HCT116 (cell line): ENCODE data around the gene RLF. TPM values are rescaled to one million over a fixed set of nuclear protein-coding genes. Genes with fewer than 3 reads are reported as not detected.
A peak's percentile ranks its signal among the peaks of the same experiment; 100 is the strongest.

Source experiments
- ATAC-seq: fragments of 200-7000 bp; cut with Tn5 transposase; 2 replicates; pipeline ENCODE4 v1.9.1; 2020; ENCODE audit warnings: mild to moderate bottlenecking, moderate library complexity
- BruUV-seq: library from RNA; stranded (reverse); fragments of 400-500 nt; replicated peaks from 2 replicates; lab custom pipeline; 2021; lab: Mats Ljungman, UMichigan
- CTCF ChIA-PET: fragments of 300-600 bp; sonication (Branson Sonifier 250); formaldehyde crosslinking; loops from one replicate; lab custom pipeline; 2021; ENCODE audit warnings: antibody characterized with exemption; lab: Charles Lee
- POLR2A ChIA-PET: fragments of 300-600, 350-600 bp; sonication (Branson Sonifier 250); formaldehyde crosslinking; loops from one replicate; lab custom pipeline; 2021; ENCODE audit warnings: antibody characterized with exemption; lab: Charles Lee
- RAD21 ChIA-PET, 2 experiments: fragments of 300-600 bp; sonication (Branson Sonifier 250); formaldehyde crosslinking; loops; one replicate each; lab custom pipeline; 2023; ENCODE audit warnings: low total read pairs in 2 of 2; ENCODE audit not compliant: uncharacterized antibody in 2 of 2, unreplicated experiment in 2 of 2, low non-redundant PET in 1 of 2; lab: Charles Lee
- DNase-seq: peaks from one replicate; pipeline ENCODE4 v3.0.0-alpha.2; 2010; ENCODE audit warnings: low read depth, low spot score
- H2AFZ ChIP-seq: fragments of 200-600 bp; shearing (Covaris generic), sonication (generic); 2 replicates; pipeline ENCODE4 v1.6.1; 2017; ENCODE audit warnings: low read depth, mixed run types, mixed read lengths, antibody characterized with exemption, low read length; ENCODE audit not compliant: poor library complexity, severe bottlenecking
- H3K27ac ChIP-seq: 2 replicates; pipeline ENCODE4 v1.5.1; 2012; ENCODE audit warnings: low read depth, low read length
- H3K27me3 ChIP-seq: fragments of 200-600 bp; sonication (generic); 2 replicates; pipeline ENCODE4 v1.6.1; 2016; ENCODE audit warnings: mixed run types, low read length, mixed read lengths; ENCODE audit not compliant: insufficient read depth
- H3K36me3 ChIP-seq, 2 experiments: fragments of 200-500 bp in 1 of 2; fragments of 200-600 bp in 1 of 2; sonication (Bioruptor generic) in 1 of 2; sonication (generic) in 1 of 2; 2 replicates each; pipeline versions ENCODE4 v1.5.1 to v1.6.1; 2014 to 2016; ENCODE audit warnings: low read length in 2 of 2, inconsistent platforms in 1 of 2, mixed read lengths in 1 of 2, mixed run types in 1 of 2; ENCODE audit not compliant: insufficient read depth in 2 of 2, control insufficient read depth in 1 of 2
- H3K4me1 ChIP-seq, 2 experiments: fragments of 200-600 bp in 1 of 2; sonication (generic) in 1 of 2; 2 replicates each; pipeline versions ENCODE4 v1.5.1 to v1.6.1; 2012 to 2017; ENCODE audit warnings: low read length in 2 of 2, inconsistent platforms in 1 of 2, mild to moderate bottlenecking in 1 of 2, mixed read lengths in 1 of 2, mixed run types in 1 of 2, moderate library complexity in 1 of 2; ENCODE audit not compliant: insufficient read depth in 2 of 2, control insufficient read depth in 1 of 2
- H3K4me2 ChIP-seq: fragments of 200-600 bp; sonication (generic); 2 replicates; pipeline ENCODE4 v1.6.1; 2017; ENCODE audit warnings: mixed run types, low read length, mixed read lengths
- H3K4me3 ChIP-seq, 2 experiments: fragments of 200-600 bp in 1 of 2; sonication (generic) in 1 of 2; replicated peaks in 1 of 2; 2 replicates each; pipeline ENCODE4 v1.5.1; 2011 to 2016; ENCODE audit warnings: low read length in 2 of 2, control low read depth in 1 of 2, low read depth in 1 of 2, mild to moderate bottlenecking in 1 of 2, mixed read lengths in 1 of 2, mixed run types in 1 of 2
- H3K79me2 ChIP-seq: fragments of 200-600 bp; sonication (generic); 2 replicates; pipeline ENCODE4 v1.6.1; 2017; ENCODE audit warnings: mild to moderate bottlenecking, mixed run types, low read length, moderate library complexity, mixed read lengths; ENCODE audit not compliant: insufficient read depth
- H3K9ac ChIP-seq: fragments of 200-600 bp; sonication (generic); 2 replicates; pipeline ENCODE4 v1.6.1; 2016; ENCODE audit warnings: low read length, mixed read lengths
- H3K9me2 ChIP-seq: fragments of 200-600 bp; sonication (generic), shearing (Covaris generic); 2 replicates; pipeline ENCODE4 v1.6.1; 2017; ENCODE audit warnings: mixed run types, mild to moderate bottlenecking, moderate library complexity; ENCODE audit not compliant: insufficient read depth
- H3K9me3 ChIP-seq, 2 experiments: fragments of 200-500 bp in 1 of 2; fragments of 200-600 bp in 1 of 2; sonication (Bioruptor generic) in 1 of 2; sonication (generic) in 1 of 2; 2 replicates each; pipeline ENCODE4 v1.6.1; 2014 to 2017; ENCODE audit warnings: low read length in 2 of 2, mixed read lengths in 2 of 2, inconsistent platforms in 1 of 2, low read depth in 1 of 2, mild to moderate bottlenecking in 1 of 2, mixed run types in 1 of 2, moderate library complexity in 1 of 2; ENCODE audit not compliant: control insufficient read depth in 1 of 2, insufficient read depth in 1 of 2
- H4K20me1 ChIP-seq: fragments of 200-600 bp; sonication (generic), shearing (Covaris generic); 2 replicates; pipeline ENCODE4 v1.6.1; 2017; ENCODE audit warnings: mixed run types, mild to moderate bottlenecking, moderate library complexity; ENCODE audit not compliant: insufficient read depth
- ATF3 ChIP-seq: IDR thresholded peaks from 2 replicates; pipeline ENCODE4 v1.6.1; 2012
- CBX3 ChIP-seq: IDR thresholded peaks from 2 replicates; pipeline ENCODE4 v1.6.1; 2012; ENCODE audit warnings: low read depth
- CEBPB ChIP-seq: IDR thresholded peaks from 2 replicates; pipeline ENCODE4 v1.6.1; 2012; ENCODE audit warnings: low read depth
- CTCF ChIP-seq, 3 experiments: fragments of 200-600 bp in 1 of 3; sonication (generic) in 1 of 3; IDR thresholded peaks in 2 of 3; conservative IDR thresholded peaks in 1 of 3; 2 replicates each; pipeline ENCODE4 v1.5.1; 2012 to 2017; ENCODE audit warnings: low read depth in 2 of 3, low read length in 2 of 3, antibody characterized with exemption in 1 of 3, borderline replicate concordance in 1 of 3, control low read depth in 1 of 3, mild to moderate bottlenecking in 1 of 3, mixed read lengths in 1 of 3, mixed run types in 1 of 3, moderate library complexity in 1 of 3; ENCODE audit not compliant: insufficient read depth in 1 of 3
- EGR1 ChIP-seq: IDR thresholded peaks from 2 replicates; pipeline ENCODE4 v1.6.1; 2012; ENCODE audit warnings: low read depth
- ELF1 ChIP-seq: IDR thresholded peaks from 2 replicates; pipeline ENCODE4 v1.6.1; 2012; ENCODE audit warnings: low read depth, borderline replicate concordance
- EZH2phosphoT487 ChIP-seq: fragments of 200-600 bp; IDR thresholded peaks from 2 replicates; pipeline ENCODE4 v1.6.1; 2018; ENCODE audit warnings: antibody characterized with exemption, borderline replicate concordance
- FOSL1 ChIP-seq: IDR thresholded peaks from 2 replicates; pipeline ENCODE4 v1.6.1; 2012; ENCODE audit warnings: low read depth
- JUND ChIP-seq: IDR thresholded peaks from 2 replicates; pipeline ENCODE4 v1.6.1; 2012
- POLR2A ChIP-seq: IDR thresholded peaks from 2 replicates; pipeline ENCODE4 v1.7.0; 2011; ENCODE audit warnings: borderline replicate concordance; ENCODE audit not compliant: insufficient read depth, insufficient read length; ENCODE audit errors: extremely low read depth
- POLR2AphosphoS5 ChIP-seq: IDR thresholded peaks from 2 replicates; pipeline ENCODE4 v1.6.1; 2011; ENCODE audit warnings: mild to moderate bottlenecking, low read depth, low read length, moderate library complexity
- RAD21 ChIP-seq: IDR thresholded peaks from 2 replicates; pipeline ENCODE4 v1.6.1; 2012; ENCODE audit warnings: low read depth, mild to moderate bottlenecking
- REST ChIP-seq: IDR thresholded peaks from 2 replicates; pipeline ENCODE4 v1.6.1; 2012; ENCODE audit warnings: low read depth
- SP1 ChIP-seq: IDR thresholded peaks from 2 replicates; pipeline ENCODE4 v1.6.1; 2012; ENCODE audit warnings: low read depth
- SRF ChIP-seq: IDR thresholded peaks from 2 replicates; pipeline ENCODE4 v1.6.1; 2012; ENCODE audit warnings: low read depth
- YY1 ChIP-seq: IDR thresholded peaks from 2 replicates; pipeline ENCODE4 v1.6.1; 2011; ENCODE audit warnings: low read length, low read depth, moderate library complexity, mild to moderate bottlenecking; ENCODE audit not compliant: insufficient replicate concordance; ENCODE audit errors: extremely low read depth
- ZBTB33 ChIP-seq: IDR thresholded peaks from 2 replicates; pipeline ENCODE4 v1.6.1; 2011; ENCODE audit warnings: mild to moderate bottlenecking, low read length, moderate library complexity; ENCODE audit not compliant: insufficient replicate concordance; ENCODE audit errors: extremely low read depth
- ZFX ChIP-seq: fragments of 450-650 bp; IDR thresholded peaks from 2 replicates; pipeline ENCODE4 v1.6.1; 2017
- intact Hi-C: fragments of 100-400 bp; cut with micrococcal nuclease; formaldehyde crosslinking; loops from 2 replicates; pipeline ENCODE4 v1.10.0; 2022
- total RNA-seq: library from RNA; stranded (reverse); gene quantifications from one replicate; pipeline ENCODE4 v1.2.1, GENCODE V29; 2021; ENCODE audit not compliant: unreplicated experiment

Gene RLF
- total RNA-seq, 1 experiment from 2014 or later = 20.5 TPM

GRCh38 chr1:40256401-40257084 is 95.4 kb downstream of the RLF start:
- peak overlapping the region; percentile 94; the same call in 1 of the 2 replicates for H3K27ac ChIP-seq
- peaks cover 51% of the 10 kb centered on the region for H3K79me2 ChIP-seq
- H2AFZ ChIP-seq = no peak overlapping the region

More at GRCh38 chr1:40256401-40257084, 95.4 kb downstream of the RLF start:
- POLR2A ChIA-PET = no interaction called here
- intact Hi-C loops = loop anchor here (5.0 kb wide), 1 partner anchor 214 kb away; the partner anchor contains the start of gene CAP1
- RAD21 ChIA-PET = no interaction called here
- CTCF ChIA-PET = no interaction called here
- ATAC-seq (no peak), DNase-seq (no peak)
- Histone ChIP-seq H3K27me3 (no peaks in the 10 kb centered on the region), H3K9ac (peak overlapping the region; percentile 98), H3K4me3 (peak overlapping the region; percentile 99 to 100), H3K36me3 (peaks cover 10% of the 10 kb centered on the region in 2 experiments; a peak in 3 of 4 replicates), H3K4me1 (peaks cover 4 to 6% of the 10 kb centered on the region in 2 experiments), H3K4me2 (peak overlapping the region; percentile 90), H3K9me3 (no peaks in the 10 kb centered on the region), H3K9me2 (no peaks in the 10 kb centered on the region), H4K20me1 (no peaks in the 10 kb centered on the region)
- BruUV-seq = no TSS peak
- TF ChIP-seq ZFX = no peak
- TF ChIP-seq SP1 = no peak
- no peak for TF ChIP-seq CBX3
- TF ChIP-seq POLR2A = no peak
- TF ChIP-seq REST = no peak
- no peak for TF ChIP-seq CEBPB
- no peak for TF ChIP-seq EGR1
- no peak for TF ChIP-seq POLR2AphosphoS5
- TF ChIP-seq CTCF (IDR thresholded peaks at IDR 0.05 in 2 of 3, conservative IDR thresholded peaks at IDR 0.05 in 1 of 3; ENCODE audit: borderline replicate concordance in 1 of 3, insufficient read depth in 1 of 3, low read depth in 2 of 3, low read length in 2 of 3) = no peak
- no peak for TF ChIP-seq ZBTB33
- TF ChIP-seq JUND = no peak
- no peak for TF ChIP-seq ATF3
- no peak for TF ChIP-seq RAD21
- TF ChIP-seq SRF = no peak
- TF ChIP-seq FOSL1 = no peak
- TF ChIP-seq YY1 = no peak
- no peak for TF ChIP-seq ELF1
- TF ChIP-seq EZH2phosphoT487 = no peak
